GM23338 (cell line): ENCODE measurements around the gene COL4A2. TPM values are rescaled to one million over a fixed set of nuclear protein-coding genes. Genes with fewer than 3 reads are reported as not detected.

Source experiments
- CREB1 ChIP-seq: fragments of 250-450 bp; sonication (Bioruptor Pico); IDR thresholded peaks from 2 replicates; pipeline ENCODE4 v1.5.0; 2020; ENCODE audit warnings: low read depth, mild to moderate bottlenecking, moderate library complexity
- JUNB ChIP-seq: IDR thresholded peaks from one replicate; pipeline ENCODE4 v1.6.1; 2016; ENCODE audit warnings: antibody characterized with exemption; ENCODE audit not compliant: unreplicated experiment
- NANOG ChIP-seq: IDR thresholded peaks from 2 replicates; pipeline ENCODE4 v1.6.1; 2016; ENCODE audit warnings: antibody characterized with exemption, borderline replicate concordance
- POLR2AphosphoS5 ChIP-seq: IDR thresholded peaks from 2 replicates; pipeline ENCODE4 v1.6.1; 2016; ENCODE audit warnings: antibody characterized with exemption, low read depth
- ZNF331 ChIP-seq: fragments of 250-450 bp; sonication (Bioruptor Pico); IDR thresholded peaks from 2 replicates; pipeline ENCODE4 v1.5.0; 2020; ENCODE audit warnings: low read depth, mild to moderate bottlenecking, moderate library complexity
- polyA plus RNA-seq: library from polyadenylated mRNA; unstranded; fragments of >200 nt; fragmentation: Nextera tagmentation; extraction: Ambion mirVana; gene quantifications from 2 replicates; pipeline ENCODE4 v1.2.1, GENCODE V29; 2016
- total RNA-seq: library from RNA; depleted of rRNA; stranded (reverse); fragments of >200 nt; shearing (Covaris generic); gene quantifications from 2 replicates; pipeline ENCODE4 v1.2.3, GENCODE V29; 2014
- TF ChIP-seq, protein P1 (sequence below): fragments of 250-450 bp; sonication (Bioruptor Pico); IDR thresholded peaks from 2 replicates; pipeline ENCODE4 v1.5.0; 2020; ENCODE audit warnings: mild to moderate bottlenecking, moderate library complexity
- TF ChIP-seq, protein P2 (sequence below), 2 experiments: fragments of 200-600 bp in 1 of 2; sonication (generic) in 1 of 2; conservative IDR thresholded peaks; 2 replicates each; pipeline versions ENCODE4 v1.5.1 to v1.6.1; 2016 to 2017; ENCODE audit warnings: antibody characterized with exemption in 2 of 2, low read depth in 2 of 2, mild to moderate bottlenecking in 2 of 2, moderate library complexity in 1 of 2
- TF ChIP-seq, protein P3 (sequence below): IDR thresholded peaks from one replicate; pipeline ENCODE4 v1.6.1; 2018; ENCODE audit warnings: antibody characterized with exemption; ENCODE audit not compliant: unreplicated experiment

The COL4A2 gene
- total and polyA plus RNA-seq, 2 experiments from 2014 or later = 37.4 to 131 TPM

DNA sequence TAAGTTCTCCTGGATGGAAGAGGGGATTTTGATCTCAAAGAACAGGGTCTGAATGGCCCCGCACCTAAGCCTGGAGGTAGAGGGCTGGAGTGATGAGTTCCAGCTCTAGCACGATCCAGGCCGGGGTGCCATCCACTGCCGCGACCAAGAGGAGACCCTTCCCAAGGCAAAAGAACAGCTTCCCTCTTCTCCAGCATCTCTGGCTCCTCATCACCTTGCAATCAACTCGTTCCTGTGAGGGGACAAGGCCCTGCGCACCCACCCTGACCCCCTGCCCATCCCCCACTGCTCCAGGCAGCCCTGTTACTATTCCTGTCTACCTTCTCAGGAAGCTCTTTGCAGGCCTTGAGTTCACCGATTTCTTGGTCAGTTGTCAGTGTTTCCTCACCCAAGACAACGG lies 17.9 kb upstream of the COL4A2 start (continued):
- TF ChIP-seq, protein P1, sequence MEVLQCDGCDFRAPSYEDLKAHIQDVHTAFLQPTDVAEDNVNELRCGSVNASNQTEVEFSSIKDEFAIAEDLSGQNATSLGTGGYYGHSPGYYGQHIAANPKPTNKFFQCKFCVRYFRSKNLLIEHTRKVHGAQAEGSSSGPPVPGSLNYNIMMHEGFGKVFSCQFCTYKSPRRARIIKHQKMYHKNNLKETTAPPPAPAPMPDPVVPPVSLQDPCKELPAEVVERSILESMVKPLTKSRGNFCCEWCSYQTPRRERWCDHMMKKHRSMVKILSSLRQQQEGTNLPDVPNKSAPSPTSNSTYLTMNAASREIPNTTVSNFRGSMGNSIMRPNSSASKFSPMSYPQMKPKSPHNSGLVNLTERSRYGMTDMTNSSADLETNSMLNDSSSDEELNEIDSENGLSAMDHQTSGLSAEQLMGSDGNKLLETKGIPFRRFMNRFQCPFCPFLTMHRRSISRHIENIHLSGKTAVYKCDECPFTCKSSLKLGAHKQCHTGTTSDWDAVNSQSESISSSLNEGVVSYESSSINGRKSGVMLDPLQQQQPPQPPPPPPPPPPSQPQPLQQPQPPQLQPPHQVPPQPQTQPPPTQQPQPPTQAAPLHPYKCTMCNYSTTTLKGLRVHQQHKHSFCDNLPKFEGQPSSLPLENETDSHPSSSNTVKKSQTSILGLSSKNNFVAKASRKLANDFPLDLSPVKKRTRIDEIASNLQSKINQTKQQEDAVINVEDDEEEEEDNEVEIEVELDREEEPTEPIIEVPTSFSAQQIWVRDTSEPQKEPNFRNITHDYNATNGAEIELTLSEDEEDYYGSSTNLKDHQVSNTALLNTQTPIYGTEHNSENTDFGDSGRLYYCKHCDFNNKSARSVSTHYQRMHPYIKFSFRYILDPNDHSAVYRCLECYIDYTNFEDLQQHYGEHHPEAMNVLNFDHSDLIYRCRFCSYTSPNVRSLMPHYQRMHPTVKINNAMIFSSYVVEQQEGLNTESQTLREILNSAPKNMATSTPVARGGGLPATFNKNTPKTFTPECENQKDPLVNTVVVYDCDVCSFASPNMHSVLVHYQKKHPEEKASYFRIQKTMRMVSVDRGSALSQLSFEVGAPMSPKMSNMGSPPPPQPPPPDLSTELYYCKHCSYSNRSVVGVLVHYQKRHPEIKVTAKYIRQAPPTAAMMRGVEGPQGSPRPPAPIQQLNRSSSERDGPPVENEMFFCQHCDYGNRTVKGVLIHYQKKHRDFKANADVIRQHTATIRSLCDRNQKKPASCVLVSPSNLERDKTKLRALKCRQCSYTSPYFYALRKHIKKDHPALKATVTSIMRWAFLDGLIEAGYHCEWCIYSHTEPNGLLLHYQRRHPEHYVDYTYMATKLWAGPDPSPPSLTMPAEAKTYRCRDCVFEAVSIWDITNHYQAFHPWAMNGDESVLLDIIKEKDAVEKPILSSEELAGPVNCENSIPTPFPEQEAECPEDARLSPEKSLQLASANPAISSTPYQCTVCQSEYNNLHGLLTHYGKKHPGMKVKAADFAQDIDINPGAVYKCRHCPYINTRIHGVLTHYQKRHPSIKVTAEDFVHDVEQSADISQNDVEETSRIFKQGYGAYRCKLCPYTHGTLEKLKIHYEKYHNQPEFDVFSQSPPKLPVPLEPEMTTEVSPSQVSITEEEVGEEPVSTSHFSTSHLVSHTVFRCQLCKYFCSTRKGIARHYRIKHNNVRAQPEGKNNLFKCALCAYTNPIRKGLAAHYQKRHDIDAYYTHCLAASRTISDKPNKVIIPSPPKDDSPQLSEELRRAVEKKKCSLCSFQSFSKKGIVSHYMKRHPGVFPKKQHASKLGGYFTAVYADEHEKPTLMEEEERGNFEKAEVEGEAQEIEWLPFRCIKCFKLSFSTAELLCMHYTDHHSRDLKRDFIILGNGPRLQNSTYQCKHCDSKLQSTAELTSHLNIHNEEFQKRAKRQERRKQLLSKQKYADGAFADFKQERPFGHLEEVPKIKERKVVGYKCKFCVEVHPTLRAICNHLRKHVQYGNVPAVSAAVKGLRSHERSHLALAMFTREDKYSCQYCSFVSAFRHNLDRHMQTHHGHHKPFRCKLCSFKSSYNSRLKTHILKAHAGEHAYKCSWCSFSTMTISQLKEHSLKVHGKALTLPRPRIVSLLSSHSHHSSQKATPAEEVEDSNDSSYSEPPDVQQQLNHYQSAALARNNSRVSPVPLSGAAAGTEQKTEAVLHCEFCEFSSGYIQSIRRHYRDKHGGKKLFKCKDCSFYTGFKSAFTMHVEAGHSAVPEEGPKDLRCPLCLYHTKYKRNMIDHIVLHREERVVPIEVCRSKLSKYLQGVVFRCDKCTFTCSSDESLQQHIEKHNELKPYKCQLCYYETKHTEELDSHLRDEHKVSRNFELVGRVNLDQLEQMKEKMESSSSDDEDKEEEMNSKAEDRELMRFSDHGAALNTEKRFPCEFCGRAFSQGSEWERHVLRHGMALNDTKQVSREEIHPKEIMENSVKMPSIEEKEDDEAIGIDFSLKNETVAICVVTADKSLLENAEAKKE (CRISPR knock-in tag) = no peak
- TF ChIP-seq, protein P2, sequence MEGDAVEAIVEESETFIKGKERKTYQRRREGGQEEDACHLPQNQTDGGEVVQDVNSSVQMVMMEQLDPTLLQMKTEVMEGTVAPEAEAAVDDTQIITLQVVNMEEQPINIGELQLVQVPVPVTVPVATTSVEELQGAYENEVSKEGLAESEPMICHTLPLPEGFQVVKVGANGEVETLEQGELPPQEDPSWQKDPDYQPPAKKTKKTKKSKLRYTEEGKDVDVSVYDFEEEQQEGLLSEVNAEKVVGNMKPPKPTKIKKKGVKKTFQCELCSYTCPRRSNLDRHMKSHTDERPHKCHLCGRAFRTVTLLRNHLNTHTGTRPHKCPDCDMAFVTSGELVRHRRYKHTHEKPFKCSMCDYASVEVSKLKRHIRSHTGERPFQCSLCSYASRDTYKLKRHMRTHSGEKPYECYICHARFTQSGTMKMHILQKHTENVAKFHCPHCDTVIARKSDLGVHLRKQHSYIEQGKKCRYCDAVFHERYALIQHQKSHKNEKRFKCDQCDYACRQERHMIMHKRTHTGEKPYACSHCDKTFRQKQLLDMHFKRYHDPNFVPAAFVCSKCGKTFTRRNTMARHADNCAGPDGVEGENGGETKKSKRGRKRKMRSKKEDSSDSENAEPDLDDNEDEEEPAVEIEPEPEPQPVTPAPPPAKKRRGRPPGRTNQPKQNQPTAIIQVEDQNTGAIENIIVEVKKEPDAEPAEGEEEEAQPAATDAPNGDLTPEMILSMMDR (conservative IDR thresholded peaks at IDR 0.05; ENCODE audit: low read depth in 2 of 2) = no peak
- TF ChIP-seq, protein P3, sequence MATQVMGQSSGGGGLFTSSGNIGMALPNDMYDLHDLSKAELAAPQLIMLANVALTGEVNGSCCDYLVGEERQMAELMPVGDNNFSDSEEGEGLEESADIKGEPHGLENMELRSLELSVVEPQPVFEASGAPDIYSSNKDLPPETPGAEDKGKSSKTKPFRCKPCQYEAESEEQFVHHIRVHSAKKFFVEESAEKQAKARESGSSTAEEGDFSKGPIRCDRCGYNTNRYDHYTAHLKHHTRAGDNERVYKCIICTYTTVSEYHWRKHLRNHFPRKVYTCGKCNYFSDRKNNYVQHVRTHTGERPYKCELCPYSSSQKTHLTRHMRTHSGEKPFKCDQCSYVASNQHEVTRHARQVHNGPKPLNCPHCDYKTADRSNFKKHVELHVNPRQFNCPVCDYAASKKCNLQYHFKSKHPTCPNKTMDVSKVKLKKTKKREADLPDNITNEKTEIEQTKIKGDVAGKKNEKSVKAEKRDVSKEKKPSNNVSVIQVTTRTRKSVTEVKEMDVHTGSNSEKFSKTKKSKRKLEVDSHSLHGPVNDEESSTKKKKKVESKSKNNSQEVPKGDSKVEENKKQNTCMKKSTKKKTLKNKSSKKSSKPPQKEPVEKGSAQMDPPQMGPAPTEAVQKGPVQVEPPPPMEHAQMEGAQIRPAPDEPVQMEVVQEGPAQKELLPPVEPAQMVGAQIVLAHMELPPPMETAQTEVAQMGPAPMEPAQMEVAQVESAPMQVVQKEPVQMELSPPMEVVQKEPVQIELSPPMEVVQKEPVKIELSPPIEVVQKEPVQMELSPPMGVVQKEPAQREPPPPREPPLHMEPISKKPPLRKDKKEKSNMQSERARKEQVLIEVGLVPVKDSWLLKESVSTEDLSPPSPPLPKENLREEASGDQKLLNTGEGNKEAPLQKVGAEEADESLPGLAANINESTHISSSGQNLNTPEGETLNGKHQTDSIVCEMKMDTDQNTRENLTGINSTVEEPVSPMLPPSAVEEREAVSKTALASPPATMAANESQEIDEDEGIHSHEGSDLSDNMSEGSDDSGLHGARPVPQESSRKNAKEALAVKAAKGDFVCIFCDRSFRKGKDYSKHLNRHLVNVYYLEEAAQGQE = no peak
- TF ChIP-seq JUNB (no peak), POLR2AphosphoS5 (no peak), ZNF331 (no peak), CREB1 (CRISPR knock-in tag) (no peak), NANOG (no peak)
